ENCODE measurements around the gene DEFB110. TPM values are rescaled to one million over a fixed set of nuclear protein-coding genes. Genes with fewer than 3 reads are reported as not detected.

DEFB110 gene
- total RNA-seq, 5 donors from 2014 or later (not counting 1 experiment from before 2014, with no cell fraction given): not detected

- no CpG with 5 or more reads among the region's 2 CpGs for WGBS (ENCODE audit: insufficient coverage)
- H3K9me3 Mint-ChIP-seq: peaks cover 4 to 9% (median 5%) of the 10 kb centered on the region in 3 donors
- no peak within 1 kb of the TSS for H3K27ac ChIP-seq (ENCODE audit: low read length)
- no peaks in the 10 kb centered on the region for H3K9me3 ChIP-seq
- H3K27me3 Mint-ChIP-seq: no peaks in the 10 kb centered on the region
- no peaks in the 10 kb centered on the region for H3K27me3 ChIP-seq (replicated peaks in 1 of 2; ENCODE audit: control insufficient read depth in 2 of 2, extremely low read depth in 1 of 2, insufficient read depth in 2 of 2, low read length in 1 of 2)
- ATAC-seq (replicated peaks in 1 of 4) (no peak), DNase-seq (no peak)
- H3K4me3 ChIP-seq (ENCODE audit: control insufficient read depth in 1 of 2, extremely low read depth in 1 of 2, low read length in 1 of 2): no peak within 1 kb of the TSS
- ChIA-PET CTCF (no interaction called here), POLR2A (no interaction called here)
- no peaks in the 10 kb centered on the region for H3K4me1 Mint-ChIP-seq
- H3K36me3 ChIP-seq (ENCODE audit: control insufficient read depth in 2 of 2, extremely low read depth in 1 of 2, insufficient read depth in 1 of 2, low read length in 1 of 2): no peaks in the 10 kb centered on the region
- no peak within 1 kb of the TSS for H3K27ac Mint-ChIP-seq
- H3K4me1 ChIP-seq (ENCODE audit: control insufficient read depth in 1 of 2, extremely low read depth in 1 of 2, insufficient read depth in 2 of 2, low read length in 2 of 2): no peaks in the 10 kb centered on the region
- no peaks in the 10 kb centered on the region for H3K36me3 Mint-ChIP-seq
- H3K4me3 Mint-ChIP-seq: no peak within 1 kb of the TSS
Observed at GRCh38 chr6:49969605-49970004, 52.2 kb downstream of the DEFB110 start, which contains the start of gene DEFB113. Gene DEFB113 (minus strand): TSS chr6:49969625. CDS start chr6:49969625, 0 bp downstream.

Other genes with a start within 250 kb of the DEFB110 start
- gene PGK2, start 234.7 kb downstream of the DEFB110 start, total RNA-seq: not detected
- gene CRISP1, start 155.5 kb downstream of the DEFB110 start, total RNA-seq: not detected
- not detected for gene DEFB114, start 57.8 kb downstream of the DEFB110 start, total RNA-seq
- gene DEFB113, start 52.4 kb downstream of the DEFB110 start, total RNA-seq: not detected
- not detected for gene DEFB112, start 27.9 kb upstream of the DEFB110 start, total RNA-seq

All from T-cell (primary cell).